ENCODE measurements around the gene NAPSA.
A peak's percentile ranks its signal among the peaks of the same experiment; 100 is the strongest.
"Not testable (repeated sequence)": the region's sequence is repeated elsewhere in the genome, so short reads cannot be mapped to it uniquely, and the experiment has no call there.

NAPSA gene

DNA sequence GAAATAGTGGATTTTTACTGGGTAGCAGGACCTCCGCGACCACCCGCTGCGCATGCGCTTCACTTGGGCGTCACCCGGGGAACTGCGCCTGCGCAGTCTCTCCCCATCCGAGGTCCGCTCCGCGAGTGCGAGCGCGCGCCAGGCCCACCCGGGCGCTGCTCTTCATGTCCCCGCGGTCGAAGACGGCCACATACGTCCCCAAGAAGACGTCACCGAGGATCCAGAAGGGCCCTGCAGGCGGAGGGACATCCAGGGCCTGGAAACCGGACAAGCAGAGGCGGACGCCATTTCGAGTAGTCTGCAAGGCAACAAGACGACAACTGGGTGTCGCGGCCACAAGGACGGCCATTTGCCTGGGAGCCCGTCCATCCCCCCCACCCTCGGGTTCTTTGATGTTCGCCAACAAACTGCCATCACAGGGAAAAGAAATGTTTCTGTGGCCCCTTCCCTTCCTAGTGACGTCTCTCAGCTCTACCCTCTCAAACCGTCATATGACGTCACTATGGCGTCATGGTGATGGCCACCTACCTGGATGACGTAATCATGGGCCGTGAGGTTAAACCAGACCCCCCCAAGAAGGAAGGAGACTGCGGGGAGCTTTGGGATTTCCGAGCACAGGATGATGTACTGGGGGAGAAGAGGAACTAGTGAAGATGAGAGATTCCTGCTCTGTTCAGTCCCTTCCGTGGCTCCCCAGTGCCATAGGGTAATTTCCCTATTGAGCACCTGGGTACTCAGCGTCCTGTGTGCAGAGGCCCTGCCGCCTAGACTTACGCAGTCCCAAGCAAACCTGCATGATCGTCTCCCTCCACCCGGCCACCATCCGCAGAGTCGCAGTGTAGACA lies 6.7 kb downstream of the NAPSA start:
- DNase-seq (ENCODE audit: low spot score), result peak; percentile 58

DNA sequence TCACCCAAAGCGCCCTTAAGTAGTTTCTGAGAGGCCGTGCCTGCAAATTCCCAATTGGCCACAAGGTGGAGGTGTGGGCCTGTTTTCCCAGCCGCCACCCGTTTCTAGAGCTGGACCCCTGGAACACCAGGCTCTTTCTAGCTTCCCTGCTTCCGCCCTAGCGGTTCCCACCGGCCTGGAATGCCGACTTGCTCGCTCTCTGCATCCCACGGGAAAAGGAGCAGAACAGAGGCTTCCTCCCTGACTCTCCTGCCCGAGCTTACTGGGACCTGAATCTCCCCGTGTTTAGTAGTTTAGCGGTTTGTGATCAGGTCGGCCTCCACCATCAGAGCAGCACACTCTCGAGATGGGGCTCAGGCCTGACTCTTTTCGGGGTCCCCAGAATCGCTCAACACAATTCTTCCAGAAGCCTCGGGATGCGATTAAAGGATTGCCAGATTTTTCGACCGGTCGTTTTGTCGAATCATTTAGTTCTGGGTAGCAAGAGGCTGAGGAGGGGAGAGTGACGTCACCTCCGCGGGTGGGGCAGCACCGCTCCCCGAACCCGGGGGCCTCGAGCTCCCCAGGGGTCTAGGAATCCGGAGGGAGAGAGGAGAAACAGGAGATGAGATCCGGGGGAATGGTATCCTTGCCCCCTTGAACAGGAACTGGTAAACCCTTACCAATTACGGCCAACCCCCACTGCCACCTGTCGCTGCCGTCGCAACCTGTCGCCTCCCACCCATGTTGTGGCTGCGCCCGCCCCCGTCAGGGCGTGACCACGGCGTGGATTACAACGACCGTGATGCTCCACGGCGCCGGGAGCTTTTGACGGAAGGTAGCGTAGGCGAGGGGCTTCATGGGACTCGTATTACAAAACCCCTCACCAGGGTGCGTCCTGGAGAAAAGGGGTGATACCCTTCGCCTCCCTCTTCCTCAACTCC lies 8.0 kb downstream of the NAPSA start:
- peak; percentile 81 for DNase-seq (ENCODE audit: low spot score)

- DNase-seq (ENCODE audit: low spot score), result no peak
Measured at GRCh38 chr19:50356691-50357177, 8.7 kb downstream of the NAPSA start.

- DNase-seq (ENCODE audit: low spot score), result not testable (repeated sequence)
Measured at GRCh38 chr19:50353487-50353880, 12.0 kb downstream of the NAPSA start.

DNA sequence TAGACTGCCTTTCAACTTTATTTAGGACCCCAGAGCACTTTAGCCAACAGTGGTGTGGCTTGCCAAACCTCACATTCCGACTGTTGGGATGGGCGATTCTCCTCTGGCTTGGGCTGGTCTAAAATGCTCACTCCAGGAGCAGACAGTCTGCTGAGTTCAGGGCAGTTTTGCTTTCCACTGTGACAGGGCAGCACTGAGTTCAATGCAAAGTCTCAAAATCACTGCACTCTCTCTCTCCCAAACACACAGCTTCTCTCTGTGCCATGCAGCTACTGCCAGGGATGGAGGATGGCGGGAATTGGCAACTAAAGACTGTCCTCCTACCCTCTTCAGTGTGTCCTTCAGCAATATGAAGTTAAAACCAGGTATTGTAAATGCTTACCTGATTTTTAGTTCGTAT lies 13.2 kb downstream of the NAPSA start:
- DNase-seq (ENCODE audit: low spot score), result no peak

DNA sequence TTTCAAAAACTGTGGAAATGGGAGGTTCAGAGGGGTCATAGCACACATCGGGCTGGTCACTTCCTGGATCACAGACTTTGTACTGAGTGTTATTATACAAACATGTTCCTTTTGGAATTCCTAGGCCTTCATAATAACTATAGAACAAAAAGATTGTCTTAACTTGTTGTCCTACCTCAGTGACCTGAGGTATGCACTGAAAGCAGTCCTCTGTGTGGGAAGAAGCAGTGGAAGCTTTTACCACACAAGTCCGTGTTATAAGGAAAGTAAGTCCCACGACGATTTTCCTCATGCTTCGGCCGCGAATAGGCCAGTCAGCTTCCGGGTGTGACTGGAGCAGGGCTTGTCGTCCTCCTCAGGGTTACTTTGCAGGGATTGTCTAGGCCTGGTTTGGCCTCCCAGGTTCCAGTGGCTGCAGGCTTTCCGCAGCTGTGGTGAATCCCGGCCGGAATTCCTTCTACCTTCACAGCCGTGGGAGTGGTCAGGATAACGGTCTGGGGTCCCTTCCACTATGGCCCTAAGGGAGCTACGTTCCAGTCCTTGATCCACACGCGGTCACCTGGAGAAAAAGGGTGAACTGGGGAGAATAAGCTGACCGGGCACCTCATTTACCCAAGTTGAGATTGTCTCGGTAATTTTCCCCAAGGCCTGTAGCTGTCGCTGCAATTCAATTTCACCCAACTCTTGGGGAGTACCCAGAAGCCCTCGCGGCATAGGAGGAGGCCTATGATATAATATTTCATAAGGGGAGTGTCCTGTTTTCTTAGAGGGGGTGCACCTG lies 16.0 kb downstream of the NAPSA start:
- DNase-seq (ENCODE audit: low spot score), result no peak

DNA sequence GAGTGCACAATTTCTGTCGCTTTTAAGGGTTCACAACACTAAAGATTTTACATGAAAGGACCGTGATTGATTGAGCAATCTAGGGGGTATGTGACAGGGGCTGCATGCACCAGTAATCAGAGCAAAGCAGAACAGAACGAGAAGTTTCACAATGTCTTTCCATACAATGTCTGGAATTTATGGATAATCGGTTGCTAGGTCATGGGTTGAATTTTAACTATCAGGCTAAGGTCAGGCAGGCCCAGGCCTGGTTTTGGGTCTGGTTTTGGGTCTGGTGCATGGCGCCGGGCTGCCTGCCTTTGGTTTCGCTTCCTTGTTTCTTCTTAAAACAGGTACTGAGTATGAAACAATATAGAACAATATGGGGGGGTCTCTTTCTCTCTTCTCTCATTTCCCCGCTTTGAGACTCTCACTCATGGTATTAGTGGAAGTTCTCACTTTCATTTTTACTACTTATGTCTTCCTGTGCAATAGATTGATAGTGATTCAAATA lies 18.3 kb downstream of the NAPSA start:
- not testable (repeated sequence) for DNase-seq (ENCODE audit: low spot score)

- DNase-seq (ENCODE audit: low spot score), result no peak
Measured at GRCh38 chr19:50344661-50345318, 20.6 kb downstream of the NAPSA start.

DNA sequence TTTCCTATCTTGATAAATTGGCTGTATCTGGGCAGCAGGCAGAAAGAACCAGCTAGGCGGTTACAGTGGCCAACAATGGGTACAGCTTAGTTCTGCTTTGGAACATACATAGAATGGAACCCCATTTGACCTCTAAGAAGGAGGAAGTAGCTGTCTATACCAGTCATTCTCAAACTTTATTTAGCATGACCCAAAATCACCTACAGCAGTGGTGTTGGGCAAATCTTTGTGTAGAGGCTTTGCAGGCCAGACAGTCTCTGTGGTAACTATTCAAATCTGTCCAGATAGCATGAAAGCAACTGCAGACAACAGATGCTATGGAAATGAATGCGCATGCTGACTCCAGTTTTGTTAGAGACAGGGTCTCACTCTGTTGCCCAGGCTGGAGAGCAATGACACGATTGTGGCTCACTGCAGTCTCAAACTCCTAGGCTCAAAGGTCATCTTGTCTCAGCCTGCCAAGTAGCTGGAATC lies 24.3 kb downstream of the NAPSA start:
- DNase-seq (ENCODE audit: low spot score), result no peak

DNA sequence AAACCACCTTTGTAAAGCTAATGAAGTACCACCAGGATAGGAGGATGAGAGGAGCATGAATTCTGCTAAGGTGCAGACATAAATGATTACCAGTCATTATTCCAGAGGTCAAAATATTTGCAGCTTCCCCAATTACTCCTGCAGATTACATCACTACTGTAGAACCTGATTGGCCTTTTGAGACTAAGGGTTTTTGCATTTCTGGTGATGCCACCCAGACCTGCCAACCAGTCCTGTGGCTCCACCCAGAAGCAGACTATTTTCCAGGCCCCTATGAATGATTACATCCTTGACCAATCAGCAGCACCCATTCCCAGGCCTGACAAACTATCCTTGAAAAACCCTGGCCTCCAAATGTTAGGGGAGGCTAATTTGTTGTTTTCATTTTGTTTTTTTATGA lies 25.1 kb downstream of the NAPSA start:
- DNase-seq (ENCODE audit: low spot score), result no peak

DNA sequence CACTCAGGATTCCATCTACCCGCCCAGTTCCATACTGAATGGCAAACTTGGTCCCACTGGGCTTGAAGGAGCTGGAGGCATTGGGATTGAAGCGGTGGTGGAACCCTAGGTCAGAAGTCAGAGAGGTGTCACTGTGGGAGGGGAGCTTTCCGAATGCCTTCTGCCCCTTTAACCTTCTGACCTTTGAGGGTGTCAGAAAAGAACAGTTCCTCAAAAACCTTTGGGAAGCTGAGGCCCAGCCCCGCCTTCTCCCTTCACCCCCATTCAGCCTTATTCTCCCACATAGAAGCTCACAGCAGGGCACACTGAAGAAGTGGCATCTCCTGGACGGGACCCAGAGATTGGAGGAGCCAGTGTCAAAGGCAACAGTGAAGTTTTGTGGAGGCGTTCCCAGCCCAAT lies 28.4 kb downstream of the NAPSA start:
- DNase-seq (ENCODE audit: low spot score), result not testable (repeated sequence)

GRCh38 chr19:50334741-50335421 lies 30.6 kb downstream of the NAPSA start:
- DNase-seq (ENCODE audit: low spot score), result no peak

GRCh38 chr19:50333737-50334617 lies 31.5 kb downstream of the NAPSA start:
- DNase-seq (ENCODE audit: low spot score), result peak; percentile 71

- no peak for DNase-seq (ENCODE audit: low spot score)
Measured at GRCh38 chr19:50333235-50333736, 32.2 kb downstream of the NAPSA start.

DNA sequence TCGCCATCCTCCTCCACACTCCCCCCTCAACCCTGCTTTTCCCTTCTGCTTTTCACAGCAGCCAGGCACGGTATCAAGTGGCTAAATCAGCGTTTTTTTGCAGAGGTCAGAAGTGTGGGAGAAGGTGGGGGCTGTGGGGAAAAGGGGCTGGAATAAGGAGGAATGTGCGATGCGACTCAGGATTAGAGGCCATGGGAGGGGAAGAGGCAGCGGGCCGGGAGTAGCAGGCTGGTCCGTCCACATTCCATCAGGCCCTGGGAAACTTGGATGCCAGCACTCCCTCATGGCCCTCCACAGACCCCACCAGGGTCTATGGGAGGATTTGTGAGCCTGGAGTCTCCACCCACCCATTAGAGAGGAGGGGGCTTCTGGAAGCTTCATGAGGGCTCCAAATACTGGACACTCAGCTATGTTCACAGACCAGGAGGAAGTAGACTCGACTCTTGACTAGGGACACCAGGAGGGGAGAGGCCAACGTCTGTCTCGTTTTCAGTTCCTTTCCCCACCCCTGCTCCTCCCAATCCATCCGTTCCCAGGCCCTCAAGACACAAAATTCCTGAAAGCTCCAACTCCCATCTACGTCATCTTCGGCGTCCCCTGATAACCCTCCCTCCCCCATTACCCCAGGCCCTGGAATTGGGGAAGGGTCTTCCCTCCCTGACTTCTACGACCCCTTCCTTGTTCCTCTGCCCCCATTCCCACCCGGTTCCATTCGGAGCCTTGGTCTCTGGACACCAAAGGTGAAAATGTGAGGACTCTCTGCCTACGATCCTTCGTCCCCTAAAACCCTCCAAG lies 33.0 kb downstream of the NAPSA start:
- no peak for DNase-seq (ENCODE audit: low spot score)

DNA sequence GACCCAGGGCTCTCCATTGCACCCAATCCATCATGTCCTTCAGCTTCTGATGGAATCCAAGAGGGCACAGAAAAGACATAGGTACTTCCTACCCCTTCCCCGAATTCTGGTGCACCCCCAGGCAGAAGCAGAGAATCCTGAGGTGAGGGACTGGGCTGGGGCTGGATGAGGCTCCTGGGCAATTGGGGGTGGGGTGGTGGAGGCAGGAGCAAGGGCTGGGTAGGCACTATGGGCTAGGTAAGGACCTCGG lies 33.5 kb downstream of the NAPSA start:
- no peak for DNase-seq (ENCODE audit: low spot score)

- no peak for DNase-seq (ENCODE audit: low spot score)
Measured at GRCh38 chr19:50331221-50331993, 34.0 kb downstream of the NAPSA start.

Measured in hematopoietic multipotent progenitor cell treated with erythropoietin and hydrocortisone succinate and interleukin-3 and kit ligand, for 17 days (in vitro differentiated cells).